Suprapubic skin (tissue), 4 donors: ENCODE data around the gene TMEM256. TPM values are rescaled to one million over a fixed set of nuclear protein-coding genes. Genes with fewer than 3 reads are reported as not detected.

Source experiments
- DNase-seq, 2 donors: peaks; one replicate each; pipeline ENCODE4 v3.0.0-alpha.2; 2019; ENCODE audit warnings: low spot score in 2 of 2
- H3K27ac ChIP-seq: fragments of 200-600 bp; sonication (generic); one replicate; pipeline ENCODE4 v1.5.1; 2019
- H3K27me3 ChIP-seq: fragments of 200-600 bp; sonication (generic); one replicate; pipeline ENCODE4 v1.5.1; 2019
- H3K36me3 ChIP-seq: fragments of 200-600 bp; sonication (generic); one replicate; pipeline ENCODE4 v1.5.1; 2019
- H3K4me1 ChIP-seq: fragments of 200-600 bp; sonication (generic); one replicate; pipeline ENCODE4 v1.5.1; 2019
- H3K4me3 ChIP-seq: fragments of 200-600 bp; sonication (generic); one replicate; pipeline ENCODE4 v1.5.1; 2019; ENCODE audit warnings: mild to moderate bottlenecking
- H3K9me3 ChIP-seq: fragments of 200-600 bp; sonication (generic); one replicate; pipeline ENCODE4 v1.5.1; 2019
- EP300 ChIP-seq: sonication (generic); formaldehyde crosslinking; IDR thresholded peaks from one replicate; pipeline ENCODE4 v1.6.1; 2017; ENCODE audit warnings: antibody characterized with exemption
- POLR2A ChIP-seq, 2 donors: fragments of 450-650 bp; IDR thresholded peaks; one replicate each; pipeline ENCODE4 v1.6.1; 2017; ENCODE audit warnings: antibody characterized with exemption in 2 of 2, mild to moderate bottlenecking in 2 of 2, moderate library complexity in 2 of 2
- POLR2AphosphoS5 ChIP-seq, 3 donors: sonication (generic); formaldehyde crosslinking; IDR thresholded peaks; one replicate each; pipeline ENCODE4 v1.6.1; 2017; ENCODE audit warnings: antibody characterized with exemption in 3 of 3
- WGBS: methylation state at CpG from one replicate; pipeline ENCODE4 v1.1.5; 2018; 5-methylcytosine and 5-hydroxymethylcytosine counted together
- total RNA-seq, 4 donors: library from RNA; depleted of rRNA; stranded (reverse); fragments of >200 nt; gene quantifications; one replicate each; pipeline ENCODE4 v1.1.0, GENCODE V29; 2016
- TF ChIP-seq, protein P1 (sequence below), 2 donors: fragments of 200-600 bp in 1 of 2; fragments of 450-650 bp in 1 of 2; sonication (generic) in 1 of 2; IDR thresholded peaks; one replicate each; pipeline ENCODE4 v1.5.1; 2016 to 2019; ENCODE audit warnings: antibody characterized with exemption in 2 of 2, mild to moderate bottlenecking in 1 of 2, moderate library complexity in 1 of 2

The TMEM256 gene
- total RNA-seq, 4 donors from 2014 or later = 53.5 to 128 (median 89.6) TPM

DNA sequence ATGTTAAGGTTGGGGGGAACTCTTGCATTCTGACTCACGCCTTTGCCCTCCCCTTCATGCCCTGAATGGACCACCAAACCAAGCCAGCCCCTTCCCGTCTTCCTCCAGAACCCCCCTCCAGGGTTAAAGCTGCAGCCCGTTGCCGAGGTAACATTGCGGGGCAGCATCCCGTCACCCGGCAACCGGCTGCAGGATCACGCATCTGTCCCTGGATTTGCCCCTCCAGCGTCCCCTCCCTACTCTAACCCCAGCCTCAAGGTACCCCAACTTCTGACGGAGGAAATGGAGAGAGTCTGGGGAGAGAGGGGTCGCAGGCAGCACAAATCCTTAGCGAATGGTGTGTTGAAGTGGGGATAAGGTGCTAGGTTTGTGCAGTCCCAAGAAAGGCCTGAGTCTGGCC lies 3.2 kb upstream of the TMEM256 start:
- 90% methylated on average over 13 of the region's 13 CpGs for WGBS
- DNase-seq = peak in 1 of 2 donors; percentile 59
- Histone ChIP-seq H3K27ac (no peak overlapping the region), H3K27me3 (no peaks in the 10 kb centered on the region), H3K36me3 (peaks cover 12% of the 10 kb centered on the region), H3K4me3 (no peak overlapping the region), H3K9me3 (no peaks in the 10 kb centered on the region), H3K4me1 (peaks cover 36% of the 10 kb centered on the region)
- TF ChIP-seq POLR2A (IDR thresholded peaks at IDR 0.05) (no peak), POLR2AphosphoS5 (IDR thresholded peaks at IDR 0.05) (no peak), EP300 (no peak)
- TF ChIP-seq, protein P1, sequence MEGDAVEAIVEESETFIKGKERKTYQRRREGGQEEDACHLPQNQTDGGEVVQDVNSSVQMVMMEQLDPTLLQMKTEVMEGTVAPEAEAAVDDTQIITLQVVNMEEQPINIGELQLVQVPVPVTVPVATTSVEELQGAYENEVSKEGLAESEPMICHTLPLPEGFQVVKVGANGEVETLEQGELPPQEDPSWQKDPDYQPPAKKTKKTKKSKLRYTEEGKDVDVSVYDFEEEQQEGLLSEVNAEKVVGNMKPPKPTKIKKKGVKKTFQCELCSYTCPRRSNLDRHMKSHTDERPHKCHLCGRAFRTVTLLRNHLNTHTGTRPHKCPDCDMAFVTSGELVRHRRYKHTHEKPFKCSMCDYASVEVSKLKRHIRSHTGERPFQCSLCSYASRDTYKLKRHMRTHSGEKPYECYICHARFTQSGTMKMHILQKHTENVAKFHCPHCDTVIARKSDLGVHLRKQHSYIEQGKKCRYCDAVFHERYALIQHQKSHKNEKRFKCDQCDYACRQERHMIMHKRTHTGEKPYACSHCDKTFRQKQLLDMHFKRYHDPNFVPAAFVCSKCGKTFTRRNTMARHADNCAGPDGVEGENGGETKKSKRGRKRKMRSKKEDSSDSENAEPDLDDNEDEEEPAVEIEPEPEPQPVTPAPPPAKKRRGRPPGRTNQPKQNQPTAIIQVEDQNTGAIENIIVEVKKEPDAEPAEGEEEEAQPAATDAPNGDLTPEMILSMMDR (IDR thresholded peaks at IDR 0.05) = no peak

DNA sequence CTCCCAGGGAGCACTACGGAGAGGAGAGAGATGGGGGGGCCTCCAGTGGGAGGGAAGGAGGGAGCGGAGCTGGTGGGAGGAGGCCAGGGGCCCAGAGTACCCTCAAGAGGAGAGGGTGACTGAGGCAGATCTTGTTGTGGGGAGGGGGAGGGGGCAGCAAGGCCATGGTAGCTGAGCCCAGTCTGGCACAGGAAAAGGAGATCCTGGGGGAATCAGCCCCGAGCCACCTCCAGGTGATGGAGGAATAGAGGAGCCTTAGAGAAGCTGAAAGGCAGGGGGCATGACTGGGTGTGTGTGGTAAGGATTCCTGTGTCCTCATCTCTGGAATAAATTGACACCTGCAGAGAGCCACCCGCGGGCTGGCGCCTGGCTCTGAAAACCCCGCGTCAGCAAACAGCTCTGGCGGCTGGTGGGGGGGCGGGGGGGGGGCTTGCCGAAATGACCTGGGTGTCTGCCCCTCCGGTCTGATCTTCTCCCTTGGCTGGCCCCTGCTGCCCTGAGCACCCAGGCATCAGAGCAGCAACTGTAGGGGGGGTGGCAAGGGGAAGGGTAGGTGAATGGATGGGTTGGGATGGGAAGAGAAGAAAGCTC lies 2.4 kb upstream of the TMEM256 start:
- WGBS = 52% methylated on average over 12 of the region's 12 CpGs
- no peaks in the 10 kb centered on the region for H3K9me3 ChIP-seq
- DNase-seq = peak in 1 of 2 donors; percentile 61
- TF ChIP-seq POLR2AphosphoS5 (IDR thresholded peaks at IDR 0.05) = no peak
- TF ChIP-seq POLR2A (IDR thresholded peaks at IDR 0.05) = no peak
- TF ChIP-seq, protein P1 (IDR thresholded peaks at IDR 0.05) = no peak
- no peak for TF ChIP-seq EP300
- H3K27me3 ChIP-seq = no peaks in the 10 kb centered on the region
- peaks cover 12% of the 10 kb centered on the region for H3K36me3 ChIP-seq
- no peak overlapping the region for H3K4me3 ChIP-seq
- peaks cover 37% of the 10 kb centered on the region for H3K4me1 ChIP-seq
- no peak overlapping the region for H3K27ac ChIP-seq

DNA sequence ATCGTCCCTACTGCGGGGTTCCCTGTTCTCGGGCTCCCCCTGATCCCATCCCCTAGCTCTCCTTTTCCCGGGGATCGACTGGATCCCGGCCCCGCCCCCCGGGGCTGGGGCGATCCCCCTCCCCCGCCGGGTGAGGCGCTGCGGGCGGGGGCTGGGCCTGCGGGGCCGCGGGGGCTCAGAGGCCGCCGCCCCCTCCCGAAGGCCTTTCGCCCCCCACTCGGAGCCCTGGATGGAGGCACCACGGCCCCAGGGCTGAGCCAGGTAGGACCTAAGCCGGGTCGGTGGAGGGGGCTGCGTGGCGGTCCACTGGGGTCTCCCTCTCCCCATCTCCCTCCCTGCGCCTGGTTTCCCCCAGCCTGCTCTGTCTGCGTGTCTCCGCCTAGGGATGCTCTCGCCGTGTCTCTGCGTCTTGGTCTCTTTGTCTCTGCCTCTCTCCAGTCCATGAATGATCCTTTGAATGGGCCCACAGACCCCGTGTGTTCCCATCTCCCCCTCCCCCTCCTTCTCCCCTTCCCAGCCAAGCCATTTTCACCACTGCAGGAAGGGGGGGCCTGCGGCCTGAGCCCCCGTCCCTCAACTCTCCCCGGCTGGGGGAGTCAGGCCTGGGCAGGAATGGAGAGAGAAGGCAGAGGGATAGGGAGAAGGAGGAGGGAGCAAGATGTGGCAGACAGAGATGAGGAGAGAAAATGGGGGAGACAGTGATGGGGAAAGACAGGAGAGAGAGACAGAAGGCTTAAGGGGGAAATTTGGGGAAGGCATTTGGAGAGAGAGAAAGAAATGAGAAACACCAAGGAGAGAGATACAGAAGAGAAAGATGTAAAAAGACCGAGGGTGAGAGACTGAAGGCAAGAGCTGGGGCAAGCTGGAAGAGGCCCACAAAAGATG lies 1.7 kb upstream of the TMEM256 start:
- no peak for DNase-seq
- TF ChIP-seq EP300 (no peak), POLR2A (IDR thresholded peaks at IDR 0.05) (no peak), POLR2AphosphoS5 (IDR thresholded peaks at IDR 0.05) (no peak)
- TF ChIP-seq, protein P1 (IDR thresholded peaks at IDR 0.05) = no peak
- peaks cover 37% of the 10 kb centered on the region for H3K4me1 ChIP-seq
- 26% methylated on average over 12 of the region's 38 CpGs for WGBS
- peaks cover 12% of the 10 kb centered on the region for H3K36me3 ChIP-seq
- H3K9me3 ChIP-seq = no peaks in the 10 kb centered on the region
- H3K4me3 ChIP-seq = peak overlapping the region; percentile 71
- peak overlapping the region; percentile 89 for H3K27ac ChIP-seq
- H3K27me3 ChIP-seq = no peaks in the 10 kb centered on the region

DNA sequence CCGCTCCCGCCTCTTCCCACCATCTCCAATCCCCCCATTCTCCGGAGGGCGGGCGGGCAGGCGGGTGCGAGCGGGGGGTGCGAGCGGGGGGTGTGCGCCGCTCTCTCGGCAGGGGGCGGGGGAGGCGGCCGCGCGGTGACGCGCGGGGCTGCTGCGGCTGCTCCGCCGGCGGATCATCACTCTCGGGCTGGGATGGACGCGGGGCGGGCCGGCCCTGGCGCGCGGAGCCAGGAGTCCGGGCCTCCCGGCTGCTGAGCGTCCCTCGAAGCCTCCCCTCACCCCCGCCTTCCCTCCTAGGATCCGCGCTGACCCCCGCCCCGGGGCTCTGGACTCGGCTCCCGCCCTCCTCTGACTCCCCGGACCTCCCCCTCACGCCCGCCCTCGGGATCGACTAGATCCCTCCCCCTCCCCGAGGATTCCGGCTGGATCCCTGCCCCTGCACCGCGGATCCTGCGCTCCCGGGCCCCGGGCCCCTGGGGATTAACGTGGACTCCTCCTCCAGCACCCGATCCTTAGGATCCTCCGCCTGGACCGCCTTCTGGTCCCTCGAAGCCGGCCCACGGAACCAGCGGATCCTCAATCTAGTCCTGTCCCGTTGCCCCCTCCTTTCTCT lies 946 bp upstream of the TMEM256 start:
- H3K4me3 ChIP-seq = peak overlapping the region; percentile 71
- no peaks in the 10 kb centered on the region for H3K27me3 ChIP-seq
- H3K36me3 ChIP-seq = peaks cover 12% of the 10 kb centered on the region
- TF ChIP-seq POLR2AphosphoS5 (IDR thresholded peaks at IDR 0.05) (no peak), EP300 (no peak), POLR2A (IDR thresholded peaks at IDR 0.05) (peak in 1 of 2 donors; percentile 55)
- TF ChIP-seq, protein P1 (IDR thresholded peaks at IDR 0.05) = peak in 1 of 2 donors; percentile 27
- DNase-seq = peak; percentile 90 to 91
- H3K9me3 ChIP-seq = no peaks in the 10 kb centered on the region
- WGBS = 2% methylated on average over 10 of the region's 65 CpGs
- peaks cover 37% of the 10 kb centered on the region for H3K4me1 ChIP-seq
- peak overlapping the region; percentile 89 for H3K27ac ChIP-seq

DNA sequence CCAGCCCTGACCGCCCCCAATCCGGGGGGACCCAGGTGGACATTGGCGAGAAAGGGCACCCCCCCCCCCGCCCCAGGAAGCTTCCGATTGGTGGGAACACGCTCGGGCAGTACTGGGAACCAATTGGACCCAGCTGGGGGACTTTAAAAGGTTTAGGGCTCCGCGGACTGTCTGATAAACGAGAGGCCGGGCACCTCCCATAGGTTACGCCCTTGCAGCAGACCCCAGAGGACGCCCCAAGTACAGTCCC lies 245 bp downstream of the TMEM256 start:
- TF ChIP-seq, protein P1 (IDR thresholded peaks at IDR 0.05) = no peak
- no peak for TF ChIP-seq EP300
- no peak for TF ChIP-seq POLR2A (IDR thresholded peaks at IDR 0.05)
- no peak for TF ChIP-seq POLR2AphosphoS5 (IDR thresholded peaks at IDR 0.05)
- Histone ChIP-seq H3K9me3 (no peaks in the 10 kb centered on the region), H3K27me3 (no peaks in the 10 kb centered on the region), H3K4me1 (peaks cover 37% of the 10 kb centered on the region), H3K27ac (peak overlapping the region; percentile 89), H3K36me3 (peaks cover 2% of the 10 kb centered on the region), H3K4me3 (peak overlapping the region; percentile 71)
- no peak for DNase-seq
- 0% methylated on average over 1 of the region's 13 CpGs for WGBS
